GM23338 (cell line): ENCODE results near the gene C2orf78. TPM values are rescaled to one million over a fixed set of nuclear protein-coding genes. Genes with fewer than 3 reads are reported as not detected.

ENCODE experiments used
- ATAC-seq: fragments of 200-7000 bp; cut with Tn5 transposase; 3 replicates; pipeline ENCODE4 v1.9.1; 2020
- DNase-seq: peaks from one replicate; pipeline ENCODE4 v3.0.0-alpha.2; 2015; ENCODE audit warnings: low spot score
- H2AFZ ChIP-seq: fragments of 200-600 bp; sonication (generic); 2 replicates; pipeline ENCODE4 v1.8.0; 2016; ENCODE audit warnings: antibody characterized with exemption, mild to moderate bottlenecking, moderate library complexity
- H3F3A ChIP-seq: fragments of 200-600 bp; sonication (generic); replicated peaks from 2 replicates; pipeline ENCODE4 v1.8.0; 2017; ENCODE audit warnings: antibody characterized with exemption, mixed run types, low read depth
- H3K27ac ChIP-seq: fragments of 200-600 bp; sonication (generic); 2 replicates; pipeline ENCODE4 v1.6.1; 2016; ENCODE audit warnings: low read depth
- H3K27me3 ChIP-seq: fragments of 200-600 bp; sonication (generic); 2 replicates; pipeline ENCODE4 v1.8.0; 2016; ENCODE audit warnings: mild to moderate bottlenecking, mixed run types, moderate library complexity; ENCODE audit not compliant: insufficient read depth
- H3K36me3 ChIP-seq: fragments of 200-600 bp; sonication (generic); 2 replicates; pipeline ENCODE4 v1.8.0; 2016; ENCODE audit warnings: mild to moderate bottlenecking; ENCODE audit not compliant: insufficient read depth
- H3K4me1 ChIP-seq: fragments of 200-600 bp; sonication (generic); 2 replicates; pipeline ENCODE4 v1.8.0; 2016; ENCODE audit warnings: mild to moderate bottlenecking, moderate library complexity; ENCODE audit not compliant: insufficient read depth
- H3K4me2 ChIP-seq: fragments of 200-600 bp; sonication (generic); 2 replicates; pipeline ENCODE4 v1.7.1; 2017; ENCODE audit warnings: mixed run types
- H3K4me3 ChIP-seq: fragments of 200-600 bp; sonication (generic); 2 replicates; pipeline ENCODE4 v1.6.1; 2016; ENCODE audit warnings: mixed run types
- H3K79me2 ChIP-seq: fragments of 200-600 bp; sonication (generic); replicated peaks from 2 replicates; pipeline ENCODE4 v1.8.0; 2017; ENCODE audit warnings: mild to moderate bottlenecking; ENCODE audit not compliant: insufficient read depth
- H3K9me2 ChIP-seq: fragments of 200-600 bp; sonication (generic); 2 replicates; pipeline ENCODE4 v1.8.0; 2017; ENCODE audit not compliant: insufficient read depth
- H4K20me1 ChIP-seq: fragments of 200-600 bp; sonication (generic); replicated peaks from 2 replicates; pipeline ENCODE4 v1.8.0; 2017; ENCODE audit warnings: mild to moderate bottlenecking; ENCODE audit not compliant: insufficient read depth
- H3K27ac Mint-ChIP-seq: 2 replicates; pipeline ENCODE4 v1.8.0; 2020; ENCODE audit warnings: inconsistent platforms, mild to moderate bottlenecking, moderate library complexity, mixed read lengths
- H3K27me3 Mint-ChIP-seq: 3 replicates; pipeline ENCODE4 v1.8.0; 2022; ENCODE audit warnings: low read depth, mild to moderate bottlenecking, moderate library complexity, mixed read lengths, inconsistent platforms; ENCODE audit not compliant: insufficient read depth, poor library complexity
- H3K36me3 Mint-ChIP-seq: 3 replicates; pipeline ENCODE4 v1.8.0; 2021; ENCODE audit warnings: low read depth, mild to moderate bottlenecking, inconsistent platforms, moderate library complexity, mixed read lengths
- H3K4me1 Mint-ChIP-seq: 3 replicates; pipeline ENCODE4 v1.8.0; 2020; ENCODE audit warnings: mild to moderate bottlenecking, inconsistent platforms, mixed read lengths
- H3K4me3 Mint-ChIP-seq: 3 replicates; pipeline ENCODE4 v1.8.0; 2021; ENCODE audit warnings: moderate library complexity, mild to moderate bottlenecking, inconsistent platforms, mixed read lengths
- H3K9me3 Mint-ChIP-seq: 3 replicates; pipeline ENCODE4 v1.8.0; 2020; ENCODE audit warnings: moderate library complexity, mild to moderate bottlenecking, inconsistent platforms, mixed read lengths
- CREB1 ChIP-seq: fragments of 250-450 bp; sonication (Bioruptor Pico); IDR thresholded peaks from 2 replicates; pipeline ENCODE4 v1.5.0; 2020; ENCODE audit warnings: low read depth, mild to moderate bottlenecking, moderate library complexity
- EZH2 ChIP-seq: fragments of 200-600 bp; sonication (generic); IDR thresholded peaks from one replicate; pipeline ENCODE4 v1.8.0; 2017; ENCODE audit warnings: antibody characterized with exemption, mild to moderate bottlenecking, low read depth; ENCODE audit not compliant: unreplicated experiment
- POLR2AphosphoS5 ChIP-seq: IDR thresholded peaks from 2 replicates; pipeline ENCODE4 v1.6.1; 2016; ENCODE audit warnings: antibody characterized with exemption, low read depth
- ZNF114 ChIP-seq: fragments of 250-450 bp; sonication (Bioruptor Pico); IDR thresholded peaks from 2 replicates; pipeline ENCODE4 v1.5.0; 2020; ENCODE audit warnings: mild to moderate bottlenecking, moderate library complexity
- polyA plus RNA-seq: library from polyadenylated mRNA; unstranded; fragments of >200 nt; fragmentation: Nextera tagmentation; extraction: Ambion mirVana; gene quantifications from 2 replicates; pipeline ENCODE4 v1.2.1, GENCODE V29; 2016
- total RNA-seq: library from RNA; depleted of rRNA; stranded (reverse); fragments of >200 nt; shearing (Covaris generic); gene quantifications from 2 replicates; pipeline ENCODE4 v1.2.3, GENCODE V29; 2014
- TF ChIP-seq, protein P1 (sequence below): IDR thresholded peaks from 2 replicates; pipeline ENCODE4 v1.6.1; 2016; ENCODE audit warnings: antibody characterized with exemption
- TF ChIP-seq, protein P2 (sequence below): fragments of 250-450 bp; sonication (Bioruptor Pico); IDR thresholded peaks from 2 replicates; pipeline ENCODE4 v1.5.0; 2020; ENCODE audit warnings: mild to moderate bottlenecking, moderate library complexity

C2orf78 gene
- total and polyA plus RNA-seq, 2 experiments from 2014 or later, result 0.14 to 0.18 TPM

DNA sequence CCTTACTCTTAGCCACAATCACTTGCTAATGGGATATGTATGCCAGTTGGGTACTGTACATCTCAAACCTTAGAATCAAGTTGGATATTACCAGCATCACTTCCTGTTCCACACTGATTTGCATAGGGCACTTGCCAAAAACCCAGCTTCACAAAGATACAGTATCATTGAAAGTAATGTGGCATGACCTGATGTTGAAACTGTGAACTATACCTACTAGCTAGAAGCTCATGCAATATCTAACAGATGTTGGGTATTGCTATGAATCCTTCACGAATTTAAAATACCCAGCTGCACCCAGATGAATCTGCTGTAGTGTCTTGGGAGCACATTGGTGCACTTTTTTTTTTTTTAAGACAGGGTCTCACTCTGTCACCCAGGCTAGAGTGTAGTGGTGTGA, 38.3 kb downstream of the C2orf78 start:
- Histone ChIP-seq H3K79me2 (no peaks in the 10 kb centered on the region), H3K27me3 (no peaks in the 10 kb centered on the region), H3K4me3 (no peak overlapping the region), H3F3A (no peaks in the 10 kb centered on the region), H3K36me3 (no peaks in the 10 kb centered on the region), H3K4me2 (no peak overlapping the region), H3K4me1 (peaks cover 10% of the 10 kb centered on the region; the same call in 1 of the 2 replicates), H3K27ac (no peak overlapping the region), H4K20me1 (no peaks in the 10 kb centered on the region), H3K9me2 (no peaks in the 10 kb centered on the region), H2AFZ (no peak overlapping the region)
- ATAC-seq, result no peak
- H3K27me3 Mint-ChIP-seq, result peaks cover 7% of the 10 kb centered on the region
- no peaks in the 10 kb centered on the region for H3K36me3 Mint-ChIP-seq
- H3K9me3 Mint-ChIP-seq, result no peaks in the 10 kb centered on the region
- peaks cover 11% of the 10 kb centered on the region for H3K4me1 Mint-ChIP-seq
- no peak overlapping the region for H3K4me3 Mint-ChIP-seq
- no peak for DNase-seq
- H3K27ac Mint-ChIP-seq, result no peak overlapping the region
- TF ChIP-seq CREB1 (CRISPR knock-in tag) (no peak), POLR2AphosphoS5 (no peak)
- TF ChIP-seq, protein P1, sequence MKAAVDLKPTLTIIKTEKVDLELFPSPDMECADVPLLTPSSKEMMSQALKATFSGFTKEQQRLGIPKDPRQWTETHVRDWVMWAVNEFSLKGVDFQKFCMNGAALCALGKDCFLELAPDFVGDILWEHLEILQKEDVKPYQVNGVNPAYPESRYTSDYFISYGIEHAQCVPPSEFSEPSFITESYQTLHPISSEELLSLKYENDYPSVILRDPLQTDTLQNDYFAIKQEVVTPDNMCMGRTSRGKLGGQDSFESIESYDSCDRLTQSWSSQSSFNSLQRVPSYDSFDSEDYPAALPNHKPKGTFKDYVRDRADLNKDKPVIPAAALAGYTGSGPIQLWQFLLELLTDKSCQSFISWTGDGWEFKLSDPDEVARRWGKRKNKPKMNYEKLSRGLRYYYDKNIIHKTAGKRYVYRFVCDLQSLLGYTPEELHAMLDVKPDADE, result no peak

DNA sequence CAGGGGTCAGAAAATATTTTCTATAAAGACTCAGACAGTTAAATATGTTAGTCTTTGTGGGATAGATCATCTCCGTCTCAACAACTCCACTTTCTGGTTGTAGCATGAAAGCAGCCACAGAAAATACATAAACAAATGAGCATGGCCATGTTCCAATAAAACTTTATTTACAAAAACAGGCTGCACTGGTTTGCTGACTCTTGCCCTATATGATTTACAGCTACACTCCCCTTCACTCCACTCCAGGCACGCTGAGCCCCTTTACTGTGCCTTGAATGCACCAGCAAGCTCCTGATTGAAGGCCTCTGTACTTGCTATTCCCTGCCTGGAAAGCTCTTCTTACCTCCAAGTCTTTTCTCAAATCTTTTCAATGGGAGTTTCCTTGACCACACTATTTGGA, 39.0 kb downstream of the C2orf78 start:
- Mint-ChIP-seq H3K4me3 (no peak overlapping the region), H3K36me3 (no peaks in the 10 kb centered on the region), H3K9me3 (no peaks in the 10 kb centered on the region), H3K4me1 (peaks cover 16% of the 10 kb centered on the region), H3K27me3 (peaks cover 7% of the 10 kb centered on the region), H3K27ac (no peak overlapping the region)
- ATAC-seq, result no peak
- no peak for DNase-seq
- Histone ChIP-seq H2AFZ (peak overlapping the region; percentile 20; the same call in 1 of the 2 replicates), H4K20me1 (no peaks in the 10 kb centered on the region), H3K9me2 (no peaks in the 10 kb centered on the region), H3K27me3 (no peaks in the 10 kb centered on the region), H3K79me2 (no peaks in the 10 kb centered on the region), H3K4me2 (no peak overlapping the region), H3K4me3 (no peak overlapping the region), H3K27ac (no peak overlapping the region), H3K4me1 (peaks cover 10% of the 10 kb centered on the region; the same call in 1 of the 2 replicates), H3F3A (no peaks in the 10 kb centered on the region), H3K36me3 (no peaks in the 10 kb centered on the region)
- TF ChIP-seq EZH2, result no peak
- TF ChIP-seq, protein P2, sequence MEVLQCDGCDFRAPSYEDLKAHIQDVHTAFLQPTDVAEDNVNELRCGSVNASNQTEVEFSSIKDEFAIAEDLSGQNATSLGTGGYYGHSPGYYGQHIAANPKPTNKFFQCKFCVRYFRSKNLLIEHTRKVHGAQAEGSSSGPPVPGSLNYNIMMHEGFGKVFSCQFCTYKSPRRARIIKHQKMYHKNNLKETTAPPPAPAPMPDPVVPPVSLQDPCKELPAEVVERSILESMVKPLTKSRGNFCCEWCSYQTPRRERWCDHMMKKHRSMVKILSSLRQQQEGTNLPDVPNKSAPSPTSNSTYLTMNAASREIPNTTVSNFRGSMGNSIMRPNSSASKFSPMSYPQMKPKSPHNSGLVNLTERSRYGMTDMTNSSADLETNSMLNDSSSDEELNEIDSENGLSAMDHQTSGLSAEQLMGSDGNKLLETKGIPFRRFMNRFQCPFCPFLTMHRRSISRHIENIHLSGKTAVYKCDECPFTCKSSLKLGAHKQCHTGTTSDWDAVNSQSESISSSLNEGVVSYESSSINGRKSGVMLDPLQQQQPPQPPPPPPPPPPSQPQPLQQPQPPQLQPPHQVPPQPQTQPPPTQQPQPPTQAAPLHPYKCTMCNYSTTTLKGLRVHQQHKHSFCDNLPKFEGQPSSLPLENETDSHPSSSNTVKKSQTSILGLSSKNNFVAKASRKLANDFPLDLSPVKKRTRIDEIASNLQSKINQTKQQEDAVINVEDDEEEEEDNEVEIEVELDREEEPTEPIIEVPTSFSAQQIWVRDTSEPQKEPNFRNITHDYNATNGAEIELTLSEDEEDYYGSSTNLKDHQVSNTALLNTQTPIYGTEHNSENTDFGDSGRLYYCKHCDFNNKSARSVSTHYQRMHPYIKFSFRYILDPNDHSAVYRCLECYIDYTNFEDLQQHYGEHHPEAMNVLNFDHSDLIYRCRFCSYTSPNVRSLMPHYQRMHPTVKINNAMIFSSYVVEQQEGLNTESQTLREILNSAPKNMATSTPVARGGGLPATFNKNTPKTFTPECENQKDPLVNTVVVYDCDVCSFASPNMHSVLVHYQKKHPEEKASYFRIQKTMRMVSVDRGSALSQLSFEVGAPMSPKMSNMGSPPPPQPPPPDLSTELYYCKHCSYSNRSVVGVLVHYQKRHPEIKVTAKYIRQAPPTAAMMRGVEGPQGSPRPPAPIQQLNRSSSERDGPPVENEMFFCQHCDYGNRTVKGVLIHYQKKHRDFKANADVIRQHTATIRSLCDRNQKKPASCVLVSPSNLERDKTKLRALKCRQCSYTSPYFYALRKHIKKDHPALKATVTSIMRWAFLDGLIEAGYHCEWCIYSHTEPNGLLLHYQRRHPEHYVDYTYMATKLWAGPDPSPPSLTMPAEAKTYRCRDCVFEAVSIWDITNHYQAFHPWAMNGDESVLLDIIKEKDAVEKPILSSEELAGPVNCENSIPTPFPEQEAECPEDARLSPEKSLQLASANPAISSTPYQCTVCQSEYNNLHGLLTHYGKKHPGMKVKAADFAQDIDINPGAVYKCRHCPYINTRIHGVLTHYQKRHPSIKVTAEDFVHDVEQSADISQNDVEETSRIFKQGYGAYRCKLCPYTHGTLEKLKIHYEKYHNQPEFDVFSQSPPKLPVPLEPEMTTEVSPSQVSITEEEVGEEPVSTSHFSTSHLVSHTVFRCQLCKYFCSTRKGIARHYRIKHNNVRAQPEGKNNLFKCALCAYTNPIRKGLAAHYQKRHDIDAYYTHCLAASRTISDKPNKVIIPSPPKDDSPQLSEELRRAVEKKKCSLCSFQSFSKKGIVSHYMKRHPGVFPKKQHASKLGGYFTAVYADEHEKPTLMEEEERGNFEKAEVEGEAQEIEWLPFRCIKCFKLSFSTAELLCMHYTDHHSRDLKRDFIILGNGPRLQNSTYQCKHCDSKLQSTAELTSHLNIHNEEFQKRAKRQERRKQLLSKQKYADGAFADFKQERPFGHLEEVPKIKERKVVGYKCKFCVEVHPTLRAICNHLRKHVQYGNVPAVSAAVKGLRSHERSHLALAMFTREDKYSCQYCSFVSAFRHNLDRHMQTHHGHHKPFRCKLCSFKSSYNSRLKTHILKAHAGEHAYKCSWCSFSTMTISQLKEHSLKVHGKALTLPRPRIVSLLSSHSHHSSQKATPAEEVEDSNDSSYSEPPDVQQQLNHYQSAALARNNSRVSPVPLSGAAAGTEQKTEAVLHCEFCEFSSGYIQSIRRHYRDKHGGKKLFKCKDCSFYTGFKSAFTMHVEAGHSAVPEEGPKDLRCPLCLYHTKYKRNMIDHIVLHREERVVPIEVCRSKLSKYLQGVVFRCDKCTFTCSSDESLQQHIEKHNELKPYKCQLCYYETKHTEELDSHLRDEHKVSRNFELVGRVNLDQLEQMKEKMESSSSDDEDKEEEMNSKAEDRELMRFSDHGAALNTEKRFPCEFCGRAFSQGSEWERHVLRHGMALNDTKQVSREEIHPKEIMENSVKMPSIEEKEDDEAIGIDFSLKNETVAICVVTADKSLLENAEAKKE (CRISPR knock-in tag), result no peak
- TF ChIP-seq ZNF114 (CRISPR knock-in tag), result no peak
